SH-SY5Y (cell line): ENCODE measurements around the gene ZNF644.

Experiments
- GATA2 ChIP-seq: IDR thresholded peaks from 2 replicates; pipeline ENCODE4 v1.6.1; 2011; ENCODE audit warnings: mild to moderate bottlenecking, low read depth, low read length
- GATA3 ChIP-seq: IDR thresholded peaks from 2 replicates; pipeline ENCODE4 v1.6.1; 2011; ENCODE audit warnings: low read depth, mild to moderate bottlenecking, low read length, moderate library complexity

The ZNF644 gene

GRCh38 chr1:91006113-91006908, 15.5 kb downstream of the ZNF644 start:
- TF ChIP-seq GATA3 (no peak), GATA2 (no peak)

- TF ChIP-seq GATA2 (no peak), GATA3 (no peak)
Measured at GRCh38 chr1:91005285-91005684, 16.6 kb downstream of the ZNF644 start.

GRCh38 chr1:91004145-91004544, 17.7 kb downstream of the ZNF644 start:
- TF ChIP-seq GATA3 (no peak), GATA2 (no peak)

- TF ChIP-seq GATA3 (no peak), GATA2 (no peak)
Measured at GRCh38 chr1:90996742-90997413, 25.0 kb downstream of the ZNF644 start.

GRCh38 chr1:90995311-90995894, 26.4 kb downstream of the ZNF644 start:
- no peak for TF ChIP-seq GATA3
- no peak for TF ChIP-seq GATA2

GRCh38 chr1:90994461-90994860, 27.4 kb downstream of the ZNF644 start:
- no peak for TF ChIP-seq GATA3
- TF ChIP-seq GATA2 = no peak

GRCh38 chr1:90993245-90993644, 28.6 kb downstream of the ZNF644 start:
- TF ChIP-seq GATA3 (no peak), GATA2 (no peak)

GRCh38 chr1:90990779-90991178, 31.1 kb downstream of the ZNF644 start:
- TF ChIP-seq GATA2 = no peak
- TF ChIP-seq GATA3 = no peak

GRCh38 chr1:90989990-90990389, 31.8 kb downstream of the ZNF644 start:
- no peak for TF ChIP-seq GATA3
- no peak for TF ChIP-seq GATA2

- TF ChIP-seq GATA3 = no peak
- TF ChIP-seq GATA2 = no peak
Measured at GRCh38 chr1:90989302-90989701, 32.5 kb downstream of the ZNF644 start.

- no peak for TF ChIP-seq GATA2
- no peak for TF ChIP-seq GATA3
Measured at GRCh38 chr1:90987841-90988240, 34.0 kb downstream of the ZNF644 start.

GRCh38 chr1:90986953-90987352, 34.9 kb downstream of the ZNF644 start:
- TF ChIP-seq GATA2 = no peak
- TF ChIP-seq GATA3 = no peak

- no peak for TF ChIP-seq GATA3
- TF ChIP-seq GATA2 = no peak
Measured at GRCh38 chr1:90977522-90977921, 44.3 kb downstream of the ZNF644 start.

- TF ChIP-seq GATA3 = no peak
- TF ChIP-seq GATA2 = no peak
Measured at GRCh38 chr1:90973897-90974798, 47.7 kb downstream of the ZNF644 start.

- no peak for TF ChIP-seq GATA2
- no peak for TF ChIP-seq GATA3
Measured at GRCh38 chr1:90970208-90970607, 51.6 kb downstream of the ZNF644 start.
